GM19452 (cell line): ENCODE measurements around the gene TMEM163.
"Not testable (repeated sequence)": the region's sequence is repeated elsewhere in the genome, so short reads cannot be mapped to it uniquely, and the experiment has no call there.

ENCODE experiments used
- ATAC-seq: cut with Tn5 transposase; IDR thresholded peaks from one replicate; pipeline ENCODE4 v1.9.1; 2021; ENCODE audit not compliant: unreplicated experiment

TMEM163 gene

GRCh38 chr2:134498654-134499053, 220.1 kb downstream of the TMEM163 start:
- no peak for ATAC-seq

- no peak for ATAC-seq
Observed at GRCh38 chr2:134493797-134494196, 225.0 kb downstream of the TMEM163 start.

- no peak for ATAC-seq
Observed at GRCh38 chr2:134491771-134492441, 226.9 kb downstream of the TMEM163 start.

- no peak for ATAC-seq
Observed at GRCh38 chr2:134491022-134491421, 227.8 kb downstream of the TMEM163 start.

- no peak for ATAC-seq
Observed at GRCh38 chr2:134490559-134490958, 228.2 kb downstream of the TMEM163 start.

- ATAC-seq, result no peak
Observed at GRCh38 chr2:134489732-134490384, 228.9 kb downstream of the TMEM163 start.

GRCh38 chr2:134482766-134483340, 235.9 kb downstream of the TMEM163 start:
- no peak for ATAC-seq

GRCh38 chr2:134482131-134482723, 236.6 kb downstream of the TMEM163 start:
- ATAC-seq, result no peak

- ATAC-seq, result no peak
Observed at GRCh38 chr2:134479696-134480330, 239.0 kb downstream of the TMEM163 start.

- not testable (repeated sequence) for ATAC-seq
Observed at GRCh38 chr2:134476982-134477381, 241.8 kb downstream of the TMEM163 start.

- no peak for ATAC-seq
Observed at GRCh38 chr2:134470561-134471168, 248.1 kb downstream of the TMEM163 start.

GRCh38 chr2:134469516-134470115, 249.2 kb downstream of the TMEM163 start:
- ATAC-seq, result no peak

- no peak for ATAC-seq
Observed at GRCh38 chr2:134468776-134469175, 250.0 kb downstream of the TMEM163 start.

- ATAC-seq, result no peak
Observed at GRCh38 chr2:134468164-134468563, 250.6 kb downstream of the TMEM163 start.

GRCh38 chr2:134466141-134466540, 252.7 kb downstream of the TMEM163 start:
- ATAC-seq, result no peak

- no peak for ATAC-seq
Observed at GRCh38 chr2:134465228-134466105, 253.3 kb downstream of the TMEM163 start.

GRCh38 chr2:134463699-134464022, 255.1 kb downstream of the TMEM163 start:
- no peak for ATAC-seq

GRCh38 chr2:134462791-134463698, 255.8 kb downstream of the TMEM163 start:
- ATAC-seq, result no peak

- no peak for ATAC-seq
Observed at GRCh38 chr2:134462275-134462674, 256.5 kb downstream of the TMEM163 start.
